HCT116 (cell line): ENCODE results near the gene NRXN2. TPM values are rescaled to one million over a fixed set of nuclear protein-coding genes. Genes with fewer than 3 reads are reported as not detected.

Experiments used
- ATAC-seq: fragments of 200-7000 bp; cut with Tn5 transposase; 2 replicates; pipeline ENCODE4 v1.9.1; 2020; ENCODE audit warnings: mild to moderate bottlenecking, moderate library complexity
- BruUV-seq: library from RNA; stranded (reverse); fragments of 400-500 nt; replicated peaks from 2 replicates; lab custom pipeline; 2021; lab: Mats Ljungman, UMichigan
- CTCF ChIA-PET: fragments of 300-600 bp; sonication (Branson Sonifier 250); formaldehyde crosslinking; loops from one replicate; lab custom pipeline; 2021; ENCODE audit warnings: antibody characterized with exemption; lab: Charles Lee
- POLR2A ChIA-PET: fragments of 300-600, 350-600 bp; sonication (Branson Sonifier 250); formaldehyde crosslinking; loops from one replicate; lab custom pipeline; 2021; ENCODE audit warnings: antibody characterized with exemption; lab: Charles Lee
- RAD21 ChIA-PET, 2 experiments: fragments of 300-600 bp; sonication (Branson Sonifier 250); formaldehyde crosslinking; loops; one replicate each; lab custom pipeline; 2023; ENCODE audit warnings: low total read pairs in 2 of 2; ENCODE audit not compliant: uncharacterized antibody in 2 of 2, unreplicated experiment in 2 of 2, low non-redundant PET in 1 of 2; lab: Charles Lee
- DNase-seq: peaks from one replicate; pipeline ENCODE4 v3.0.0-alpha.2; 2010; ENCODE audit warnings: low read depth, low spot score
- H2AFZ ChIP-seq: fragments of 200-600 bp; shearing (Covaris generic), sonication (generic); 2 replicates; pipeline ENCODE4 v1.6.1; 2017; ENCODE audit warnings: low read depth, mixed run types, mixed read lengths, antibody characterized with exemption, low read length; ENCODE audit not compliant: poor library complexity, severe bottlenecking
- H3K27ac ChIP-seq: 2 replicates; pipeline ENCODE4 v1.5.1; 2012; ENCODE audit warnings: low read depth, low read length
- H3K27me3 ChIP-seq: fragments of 200-600 bp; sonication (generic); 2 replicates; pipeline ENCODE4 v1.6.1; 2016; ENCODE audit warnings: mixed run types, low read length, mixed read lengths; ENCODE audit not compliant: insufficient read depth
- H3K36me3 ChIP-seq, 2 experiments: fragments of 200-500 bp in 1 of 2; fragments of 200-600 bp in 1 of 2; sonication (Bioruptor generic) in 1 of 2; sonication (generic) in 1 of 2; 2 replicates each; pipeline versions ENCODE4 v1.5.1 to v1.6.1; 2014 to 2016; ENCODE audit warnings: low read length in 2 of 2, inconsistent platforms in 1 of 2, mixed read lengths in 1 of 2, mixed run types in 1 of 2; ENCODE audit not compliant: insufficient read depth in 2 of 2, control insufficient read depth in 1 of 2
- H3K4me1 ChIP-seq, 2 experiments: fragments of 200-600 bp in 1 of 2; sonication (generic) in 1 of 2; 2 replicates each; pipeline versions ENCODE4 v1.5.1 to v1.6.1; 2012 to 2017; ENCODE audit warnings: low read length in 2 of 2, inconsistent platforms in 1 of 2, mild to moderate bottlenecking in 1 of 2, mixed read lengths in 1 of 2, mixed run types in 1 of 2, moderate library complexity in 1 of 2; ENCODE audit not compliant: insufficient read depth in 2 of 2, control insufficient read depth in 1 of 2
- H3K4me2 ChIP-seq: fragments of 200-600 bp; sonication (generic); 2 replicates; pipeline ENCODE4 v1.6.1; 2017; ENCODE audit warnings: mixed run types, low read length, mixed read lengths
- H3K4me3 ChIP-seq, 2 experiments: fragments of 200-600 bp in 1 of 2; sonication (generic) in 1 of 2; replicated peaks in 1 of 2; 2 replicates each; pipeline ENCODE4 v1.5.1; 2011 to 2016; ENCODE audit warnings: low read length in 2 of 2, control low read depth in 1 of 2, low read depth in 1 of 2, mild to moderate bottlenecking in 1 of 2, mixed read lengths in 1 of 2, mixed run types in 1 of 2
- H3K79me2 ChIP-seq: fragments of 200-600 bp; sonication (generic); 2 replicates; pipeline ENCODE4 v1.6.1; 2017; ENCODE audit warnings: mild to moderate bottlenecking, mixed run types, low read length, moderate library complexity, mixed read lengths; ENCODE audit not compliant: insufficient read depth
- H3K9ac ChIP-seq: fragments of 200-600 bp; sonication (generic); 2 replicates; pipeline ENCODE4 v1.6.1; 2016; ENCODE audit warnings: low read length, mixed read lengths
- H3K9me2 ChIP-seq: fragments of 200-600 bp; sonication (generic), shearing (Covaris generic); 2 replicates; pipeline ENCODE4 v1.6.1; 2017; ENCODE audit warnings: mixed run types, mild to moderate bottlenecking, moderate library complexity; ENCODE audit not compliant: insufficient read depth
- H3K9me3 ChIP-seq, 2 experiments: fragments of 200-500 bp in 1 of 2; fragments of 200-600 bp in 1 of 2; sonication (Bioruptor generic) in 1 of 2; sonication (generic) in 1 of 2; 2 replicates each; pipeline ENCODE4 v1.6.1; 2014 to 2017; ENCODE audit warnings: low read length in 2 of 2, mixed read lengths in 2 of 2, inconsistent platforms in 1 of 2, low read depth in 1 of 2, mild to moderate bottlenecking in 1 of 2, mixed run types in 1 of 2, moderate library complexity in 1 of 2; ENCODE audit not compliant: control insufficient read depth in 1 of 2, insufficient read depth in 1 of 2
- H4K20me1 ChIP-seq: fragments of 200-600 bp; sonication (generic), shearing (Covaris generic); 2 replicates; pipeline ENCODE4 v1.6.1; 2017; ENCODE audit warnings: mixed run types, mild to moderate bottlenecking, moderate library complexity; ENCODE audit not compliant: insufficient read depth
- CEBPB ChIP-seq: IDR thresholded peaks from 2 replicates; pipeline ENCODE4 v1.6.1; 2012; ENCODE audit warnings: low read depth
- EGR1 ChIP-seq: IDR thresholded peaks from 2 replicates; pipeline ENCODE4 v1.6.1; 2012; ENCODE audit warnings: low read depth
- EZH2 ChIP-seq: fragments of 200-600 bp; sonication (generic); IDR thresholded peaks from 2 replicates; pipeline ENCODE4 v1.6.1; 2017; ENCODE audit warnings: antibody characterized with exemption, mixed run types
- EZH2phosphoT487 ChIP-seq: fragments of 200-600 bp; IDR thresholded peaks from 2 replicates; pipeline ENCODE4 v1.6.1; 2018; ENCODE audit warnings: antibody characterized with exemption, borderline replicate concordance
- FOSL1 ChIP-seq: IDR thresholded peaks from 2 replicates; pipeline ENCODE4 v1.6.1; 2012; ENCODE audit warnings: low read depth
- JUND ChIP-seq: IDR thresholded peaks from 2 replicates; pipeline ENCODE4 v1.6.1; 2012
- POLR2A ChIP-seq: IDR thresholded peaks from 2 replicates; pipeline ENCODE4 v1.7.0; 2011; ENCODE audit warnings: borderline replicate concordance; ENCODE audit not compliant: insufficient read depth, insufficient read length; ENCODE audit errors: extremely low read depth
- POLR2AphosphoS5 ChIP-seq: IDR thresholded peaks from 2 replicates; pipeline ENCODE4 v1.6.1; 2011; ENCODE audit warnings: mild to moderate bottlenecking, low read depth, low read length, moderate library complexity
- SRF ChIP-seq: IDR thresholded peaks from 2 replicates; pipeline ENCODE4 v1.6.1; 2012; ENCODE audit warnings: low read depth
- ZFX ChIP-seq: fragments of 450-650 bp; IDR thresholded peaks from 2 replicates; pipeline ENCODE4 v1.6.1; 2017
- intact Hi-C: fragments of 100-400 bp; cut with micrococcal nuclease; formaldehyde crosslinking; loops from 2 replicates; pipeline ENCODE4 v1.10.0; 2022
- total RNA-seq: library from RNA; stranded (reverse); gene quantifications from one replicate; pipeline ENCODE4 v1.2.1, GENCODE V29; 2021; ENCODE audit not compliant: unreplicated experiment
- TF ChIP-seq, protein P1 (sequence below): IDR thresholded peaks from 2 replicates; pipeline ENCODE4 v1.6.1; 2012
- TF ChIP-seq, protein P2 (sequence below), 3 experiments: fragments of 200-600 bp in 1 of 3; sonication (generic) in 1 of 3; IDR thresholded peaks in 2 of 3; conservative IDR thresholded peaks in 1 of 3; 2 replicates each; pipeline ENCODE4 v1.5.1; 2012 to 2017; ENCODE audit warnings: low read depth in 2 of 3, low read length in 2 of 3, antibody characterized with exemption in 1 of 3, borderline replicate concordance in 1 of 3, control low read depth in 1 of 3, mild to moderate bottlenecking in 1 of 3, mixed read lengths in 1 of 3, mixed run types in 1 of 3, moderate library complexity in 1 of 3; ENCODE audit not compliant: insufficient read depth in 1 of 3

Gene NRXN2
- total RNA-seq, 1 experiment from 2014 or later = 1.5 TPM

DNA sequence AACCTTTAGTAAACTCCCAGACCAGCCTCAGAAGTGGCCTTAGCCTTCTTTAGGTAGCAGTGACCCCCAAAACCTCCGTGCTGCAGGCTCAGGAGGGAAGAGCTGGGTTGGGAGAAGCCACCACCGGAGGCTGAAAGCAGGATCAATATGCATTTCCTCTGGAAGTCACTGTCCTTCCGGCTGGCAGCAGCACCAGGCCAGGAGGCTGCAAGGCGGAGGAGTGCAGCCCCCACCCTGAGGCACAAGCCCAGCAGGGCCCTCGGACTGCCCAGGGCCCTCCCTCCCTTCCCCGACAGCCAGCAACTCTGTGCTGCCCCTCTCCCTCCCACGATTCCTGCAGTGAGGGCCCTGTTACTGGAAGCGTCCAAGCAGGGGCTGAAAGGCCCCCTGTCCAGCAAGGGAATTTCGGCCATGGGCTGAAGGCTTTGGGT lies 3.2 kb upstream of the NRXN2 start:
- Histone ChIP-seq H3K4me2 (no peak overlapping the region), H3K27ac (no peak overlapping the region), H3K4me1 (peaks cover 0 to 18% of the 10 kb centered on the region in 2 experiments; a peak in 2 of 4 replicates), H3K27me3 (no peaks in the 10 kb centered on the region), H3K36me3 (no peaks in the 10 kb centered on the region), H3K9me3 (no peaks in the 10 kb centered on the region), H3K4me3 (no peak overlapping the region), H2AFZ (no peak overlapping the region), H3K9me2 (no peaks in the 10 kb centered on the region), H3K79me2 (no peaks in the 10 kb centered on the region), H3K9ac (no peak overlapping the region), H4K20me1 (no peaks in the 10 kb centered on the region)
- CTCF ChIA-PET = interaction anchor here (2.6 kb wide), 1 partner anchor 38 kb away, joined by 5 read pairs; no protein-coding TSS in a partner anchor
- BruUV-seq = no TSS peak
- no peak for ATAC-seq
- no peak for DNase-seq
- intact Hi-C loops = no loop called here
- TF ChIP-seq EZH2phosphoT487 (no peak), ZFX (no peak), EZH2 (no peak), CEBPB (no peak), JUND (no peak), SRF (no peak), POLR2AphosphoS5 (no peak), POLR2A (no peak), EGR1 (no peak), FOSL1 (no peak)
- TF ChIP-seq, protein P1, sequence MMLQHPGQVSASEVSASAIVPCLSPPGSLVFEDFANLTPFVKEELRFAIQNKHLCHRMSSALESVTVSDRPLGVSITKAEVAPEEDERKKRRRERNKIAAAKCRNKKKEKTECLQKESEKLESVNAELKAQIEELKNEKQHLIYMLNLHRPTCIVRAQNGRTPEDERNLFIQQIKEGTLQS = no peak
- TF ChIP-seq, protein P2, sequence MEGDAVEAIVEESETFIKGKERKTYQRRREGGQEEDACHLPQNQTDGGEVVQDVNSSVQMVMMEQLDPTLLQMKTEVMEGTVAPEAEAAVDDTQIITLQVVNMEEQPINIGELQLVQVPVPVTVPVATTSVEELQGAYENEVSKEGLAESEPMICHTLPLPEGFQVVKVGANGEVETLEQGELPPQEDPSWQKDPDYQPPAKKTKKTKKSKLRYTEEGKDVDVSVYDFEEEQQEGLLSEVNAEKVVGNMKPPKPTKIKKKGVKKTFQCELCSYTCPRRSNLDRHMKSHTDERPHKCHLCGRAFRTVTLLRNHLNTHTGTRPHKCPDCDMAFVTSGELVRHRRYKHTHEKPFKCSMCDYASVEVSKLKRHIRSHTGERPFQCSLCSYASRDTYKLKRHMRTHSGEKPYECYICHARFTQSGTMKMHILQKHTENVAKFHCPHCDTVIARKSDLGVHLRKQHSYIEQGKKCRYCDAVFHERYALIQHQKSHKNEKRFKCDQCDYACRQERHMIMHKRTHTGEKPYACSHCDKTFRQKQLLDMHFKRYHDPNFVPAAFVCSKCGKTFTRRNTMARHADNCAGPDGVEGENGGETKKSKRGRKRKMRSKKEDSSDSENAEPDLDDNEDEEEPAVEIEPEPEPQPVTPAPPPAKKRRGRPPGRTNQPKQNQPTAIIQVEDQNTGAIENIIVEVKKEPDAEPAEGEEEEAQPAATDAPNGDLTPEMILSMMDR (IDR thresholded peaks at IDR 0.05 in 2 of 3, conservative IDR thresholded peaks at IDR 0.05 in 1 of 3; ENCODE audit: borderline replicate concordance in 1 of 3, insufficient read depth in 1 of 3, low read depth in 2 of 3, low read length in 2 of 3) = no peak
- RAD21 ChIA-PET = no interaction called here
- POLR2A ChIA-PET = no interaction called here
